Loucy (cell line): ENCODE data around the gene CCDC178.

Experiments
- H2AFZ ChIP-seq: fragments of 200-600 bp; sonication (generic); 2 replicates; pipeline ENCODE4 v1.6.0; 2016; ENCODE audit warnings: antibody characterized with exemption, mild to moderate bottlenecking, low read length, moderate library complexity
- H3F3A ChIP-seq: fragments of 200-600 bp; 2 replicates; pipeline ENCODE4 v1.6.0; 2016; ENCODE audit warnings: antibody characterized with exemption, low read depth, mild to moderate bottlenecking
- H3K27me3 ChIP-seq: fragments of 200-600 bp; sonication (generic); 2 replicates; pipeline ENCODE4 v1.6.1; 2014; ENCODE audit warnings: low read length, mild to moderate bottlenecking; ENCODE audit not compliant: insufficient read depth, poor library complexity, severe bottlenecking
- H3K36me3 ChIP-seq: fragments of 200-600 bp; sonication (generic); 2 replicates; pipeline ENCODE4 v1.6.1; 2016; ENCODE audit warnings: low read length; ENCODE audit not compliant: insufficient read depth
- H3K4me1 ChIP-seq: fragments of 200-600 bp; sonication (generic); 2 replicates; pipeline ENCODE4 v1.5.1; 2014; ENCODE audit warnings: low read length, mild to moderate bottlenecking; ENCODE audit not compliant: insufficient read depth, poor library complexity, severe bottlenecking
- H3K4me2 ChIP-seq: fragments of 200-600 bp; sonication (generic); 2 replicates; pipeline ENCODE4 v1.6.0; 2014; ENCODE audit warnings: antibody characterized with exemption, low read length, low read depth, mild to moderate bottlenecking; ENCODE audit not compliant: poor library complexity, severe bottlenecking
- H3K4me3 ChIP-seq: fragments of 200-600 bp; sonication (generic); 2 replicates; pipeline ENCODE4 v1.5.1; 2014; ENCODE audit warnings: low read length, mild to moderate bottlenecking, mixed read lengths; ENCODE audit not compliant: poor library complexity, severe bottlenecking
- H3K79me2 ChIP-seq: fragments of 200-600 bp; sonication (generic); 2 replicates; pipeline ENCODE4 v1.6.1; 2014; ENCODE audit warnings: low read length; ENCODE audit not compliant: insufficient read depth
- H3K9ac ChIP-seq: fragments of 200-600 bp; sonication (generic); 2 replicates; pipeline ENCODE4 v1.6.0; 2014; ENCODE audit warnings: mild to moderate bottlenecking, low read depth, low read length, moderate library complexity; ENCODE audit not compliant: poor library complexity, severe bottlenecking
- H3K9me2 ChIP-seq: fragments of 200-600 bp; sonication (generic); replicated peaks from 2 replicates; pipeline ENCODE4 v1.6.1; 2016; ENCODE audit warnings: low read depth, low read length, mixed read lengths
- H3K9me3 ChIP-seq: fragments of 200-600 bp; sonication (generic); 2 replicates; pipeline ENCODE4 v1.6.1; 2014; ENCODE audit warnings: mild to moderate bottlenecking, antibody characterized with exemption, low read length, low read depth; ENCODE audit not compliant: insufficient read depth
- H4K20me1 ChIP-seq: fragments of 200-600 bp; sonication (generic); 2 replicates; pipeline ENCODE4 v1.6.0; 2014; ENCODE audit warnings: antibody characterized with exemption, low read length, mild to moderate bottlenecking; ENCODE audit not compliant: insufficient read depth, poor library complexity, severe bottlenecking
- CTCF ChIP-seq: fragments of 200-600 bp; sonication (generic); conservative IDR thresholded peaks from 2 replicates; pipeline ENCODE4 v1.5.1; 2014; ENCODE audit warnings: mild to moderate bottlenecking, antibody characterized with exemption, low read length
- EZH2phosphoT487 ChIP-seq: fragments of 200-600 bp; IDR thresholded peaks from 2 replicates; pipeline ENCODE4 v1.6.1; 2018; ENCODE audit warnings: antibody characterized with exemption, mild to moderate bottlenecking, moderate library complexity, borderline replicate concordance

CCDC178 gene

DNA sequence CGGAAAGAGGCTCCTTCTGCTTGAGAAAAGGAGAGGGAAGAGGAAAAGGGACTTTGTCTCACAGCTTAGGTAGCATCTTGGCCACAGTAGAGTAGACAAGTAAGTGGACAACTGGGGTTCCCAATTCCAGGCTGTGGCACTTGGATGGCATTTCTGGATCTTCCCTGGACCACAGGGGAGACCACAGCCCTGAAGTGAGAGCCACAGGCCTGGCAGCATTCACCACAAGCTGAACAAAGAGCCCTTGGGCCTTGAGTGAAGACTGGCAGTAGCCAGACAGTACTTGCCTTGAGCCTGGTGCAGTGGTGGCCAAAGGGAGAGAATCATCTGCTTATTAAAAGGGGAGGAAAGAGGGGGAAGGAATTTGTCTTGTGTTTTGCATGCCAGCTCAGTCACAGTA is 441.6 kb downstream of the CCDC178 start:
- no peaks in the 10 kb centered on the region for H3K27me3 ChIP-seq
- no peak overlapping the region for H3K4me3 ChIP-seq
- H3K4me1 ChIP-seq: no peaks in the 10 kb centered on the region
- no peak overlapping the region for H3K4me2 ChIP-seq
- no peaks in the 10 kb centered on the region for H3K9me3 ChIP-seq
- no peaks in the 10 kb centered on the region for H4K20me1 ChIP-seq
- H3F3A ChIP-seq: no peaks in the 10 kb centered on the region
- no peak for TF ChIP-seq EZH2phosphoT487
- no peaks in the 10 kb centered on the region for H3K36me3 ChIP-seq
- no peaks in the 10 kb centered on the region for H3K9me2 ChIP-seq
- no peaks in the 10 kb centered on the region for H3K79me2 ChIP-seq
- no peak overlapping the region for H3K9ac ChIP-seq
- no peak overlapping the region for H2AFZ ChIP-seq

DNA sequence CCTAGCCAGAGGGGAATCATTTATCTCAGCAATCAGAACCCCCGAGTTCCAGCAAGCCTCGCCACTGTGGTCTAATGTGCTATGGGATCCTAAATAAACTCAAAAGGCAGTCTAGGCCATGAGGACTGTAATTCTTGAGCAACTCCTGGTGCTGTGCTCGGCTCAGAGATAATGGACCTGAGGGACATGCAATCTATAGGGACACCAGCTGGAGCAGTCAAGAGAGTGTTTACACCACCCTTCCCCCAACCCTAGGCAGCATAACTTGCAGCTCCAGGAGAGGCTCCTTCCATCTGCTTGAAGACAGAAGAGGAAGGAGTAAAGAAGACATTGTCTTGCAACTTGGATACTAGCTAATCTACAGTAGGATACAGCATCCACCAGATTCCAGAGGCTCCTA is 442.2 kb downstream of the CCDC178 start:
- H3K79me2 ChIP-seq: no peaks in the 10 kb centered on the region
- H3K4me1 ChIP-seq: no peaks in the 10 kb centered on the region
- no peak overlapping the region for H3K9ac ChIP-seq
- no peaks in the 10 kb centered on the region for H4K20me1 ChIP-seq
- H2AFZ ChIP-seq: no peak overlapping the region
- no peak overlapping the region for H3K4me3 ChIP-seq
- TF ChIP-seq CTCF (no peak), EZH2phosphoT487 (no peak)
- H3K9me2 ChIP-seq: no peaks in the 10 kb centered on the region
- H3K27me3 ChIP-seq: no peaks in the 10 kb centered on the region
- H3F3A ChIP-seq: no peaks in the 10 kb centered on the region
- H3K9me3 ChIP-seq: no peaks in the 10 kb centered on the region
- H3K36me3 ChIP-seq: no peaks in the 10 kb centered on the region
- no peak overlapping the region for H3K4me2 ChIP-seq

GRCh38 chr18:32983721-32984120 is 456.8 kb downstream of the CCDC178 start:
- Histone ChIP-seq H3K36me3 (no peaks in the 10 kb centered on the region), H2AFZ (no peak overlapping the region), H3K9me3 (no peaks in the 10 kb centered on the region), H3K4me3 (no peak overlapping the region), H3K9ac (no peak overlapping the region), H3K4me2 (no peak overlapping the region), H4K20me1 (no peaks in the 10 kb centered on the region), H3K79me2 (no peaks in the 10 kb centered on the region), H3K4me1 (no peaks in the 10 kb centered on the region), H3F3A (no peaks in the 10 kb centered on the region), H3K27me3 (peaks cover 9% of the 10 kb centered on the region), H3K9me2 (no peaks in the 10 kb centered on the region)
- TF ChIP-seq CTCF (no peak), EZH2phosphoT487 (no peak)

GRCh38 chr18:32980896-32981295 is 459.6 kb downstream of the CCDC178 start:
- no peak for TF ChIP-seq EZH2phosphoT487
- TF ChIP-seq CTCF: no peak
- no peak overlapping the region for H2AFZ ChIP-seq
- H3K36me3 ChIP-seq: no peaks in the 10 kb centered on the region
- no peaks in the 10 kb centered on the region for H3K4me1 ChIP-seq
- no peak overlapping the region for H3K4me3 ChIP-seq
- no peaks in the 10 kb centered on the region for H4K20me1 ChIP-seq
- no peak overlapping the region for H3K9ac ChIP-seq
- H3K9me2 ChIP-seq: no peaks in the 10 kb centered on the region
- no peaks in the 10 kb centered on the region for H3F3A ChIP-seq
- peaks cover 9% of the 10 kb centered on the region for H3K27me3 ChIP-seq
- no peak overlapping the region for H3K4me2 ChIP-seq
- H3K9me3 ChIP-seq: no peaks in the 10 kb centered on the region
- no peaks in the 10 kb centered on the region for H3K79me2 ChIP-seq
